ENCODE results near the gene COL4A2.
"Not testable (repeated sequence)": the region's sequence is repeated elsewhere in the genome, so short reads cannot be mapped to it uniquely, and the experiment has no call there.

COL4A2 gene

GRCh38 chr13:110306340-110306959, 634 bp upstream of the COL4A2 start:
- no peak for DNase-seq (ENCODE audit: low read depth in 1 of 2, low spot score in 1 of 2)

GRCh38 chr13:110307767-110308655, 927 bp downstream of the COL4A2 start:
- no peak for DNase-seq (ENCODE audit: low read depth in 1 of 2, low spot score in 1 of 2)

GRCh38 chr13:110308656-110309359, 1.7 kb downstream of the COL4A2 start:
- no peak for DNase-seq (ENCODE audit: low read depth in 1 of 2, low spot score in 1 of 2)

- no peak for DNase-seq (ENCODE audit: low read depth in 1 of 2, low spot score in 1 of 2)
Measured at GRCh38 chr13:110309661-110310524, 2.8 kb downstream of the COL4A2 start.

GRCh38 chr13:110310541-110311442, 3.7 kb downstream of the COL4A2 start:
- DNase-seq (ENCODE audit: low read depth in 1 of 2, low spot score in 1 of 2) = no peak

- no peak for DNase-seq (ENCODE audit: low read depth in 1 of 2, low spot score in 1 of 2)
Measured at GRCh38 chr13:110311443-110312338, 4.6 kb downstream of the COL4A2 start.

GRCh38 chr13:110312339-110313031, 5.4 kb downstream of the COL4A2 start:
- DNase-seq (ENCODE audit: low read depth in 1 of 2, low spot score in 1 of 2) = no peak

GRCh38 chr13:110313261-110313660, 6.2 kb downstream of the COL4A2 start:
- not testable (repeated sequence) for DNase-seq (ENCODE audit: low read depth in 1 of 2, low spot score in 1 of 2)

- not testable (repeated sequence) for DNase-seq (ENCODE audit: low read depth in 1 of 2, low spot score in 1 of 2)
Measured at GRCh38 chr13:110313733-110314132, 6.6 kb downstream of the COL4A2 start.

- DNase-seq (ENCODE audit: low read depth in 1 of 2, low spot score in 1 of 2) = no peak
Measured at GRCh38 chr13:110314516-110315245, 7.6 kb downstream of the COL4A2 start.

GRCh38 chr13:110316196-110316595, 9.1 kb downstream of the COL4A2 start:
- DNase-seq (ENCODE audit: low read depth in 1 of 2, low spot score in 1 of 2) = no peak

GRCh38 chr13:110317093-110317492, 10.0 kb downstream of the COL4A2 start:
- DNase-seq (ENCODE audit: low read depth in 1 of 2, low spot score in 1 of 2) = no peak

GRCh38 chr13:110317496-110318195, 10.6 kb downstream of the COL4A2 start:
- no peak for DNase-seq (ENCODE audit: low read depth in 1 of 2, low spot score in 1 of 2)

GRCh38 chr13:110318920-110319319, 11.8 kb downstream of the COL4A2 start:
- DNase-seq (ENCODE audit: low read depth in 1 of 2, low spot score in 1 of 2) = no peak

- DNase-seq (ENCODE audit: low read depth in 1 of 2, low spot score in 1 of 2) = no peak
Measured at GRCh38 chr13:110319397-110319773, 12.3 kb downstream of the COL4A2 start.

- no peak for DNase-seq (ENCODE audit: low read depth in 1 of 2, low spot score in 1 of 2)
Measured at GRCh38 chr13:110319774-110320509, 12.9 kb downstream of the COL4A2 start.
